HepG2 (cell line): ENCODE results near the gene NDUFB5. TPM values are rescaled to one million over a fixed set of nuclear protein-coding genes. Genes with fewer than 3 reads are reported as not detected.

Experiments used
- ATF4 ChIP-seq, 2 experiments: fragments of 450-650 bp in 1 of 2; sonication (generic) in 1 of 2; formaldehyde crosslinking; IDR thresholded peaks; 2 replicates each; pipeline versions ENCODE4 v1.5.0 to v1.8.0; 2020 to 2022; ENCODE audit warnings: mild to moderate bottlenecking in 1 of 2, missing genetic modification reagents in 1 of 2
- ATF6 ChIP-seq: sonication (generic); formaldehyde crosslinking; conservative IDR thresholded peaks from 2 replicates; pipeline ENCODE4 v1.4.0; 2020; ENCODE audit warnings: missing genetic modification reagents
- ELF4 ChIP-seq: sonication (generic); formaldehyde crosslinking; IDR thresholded peaks from 2 replicates; pipeline ENCODE4 v1.5.0; 2020; ENCODE audit warnings: missing genetic modification reagents, mild to moderate bottlenecking, moderate library complexity, borderline replicate concordance
- HCFC1 ChIP-seq: fragments of 150-350 bp; IDR thresholded peaks from 2 replicates; pipeline ENCODE4 v1.6.1; 2014; ENCODE audit warnings: low read depth, low read length
- HDAC2 ChIP-seq: sonication (generic); formaldehyde crosslinking; IDR thresholded peaks from 2 replicates; pipeline ENCODE4 v1.4.0; 2020; ENCODE audit warnings: missing genetic modification reagents
- HNF4A ChIP-seq: sonication (generic); formaldehyde crosslinking; IDR thresholded peaks from 2 replicates; pipeline ENCODE4 v1.4.0; 2020; ENCODE audit warnings: missing genetic modification reagents
- HNRNPH1 ChIP-seq: fragments of 200-400 bp; formaldehyde crosslinking; optimal IDR thresholded peaks from 2 replicates; pipeline ENCODE3; 2017; ENCODE audit warnings: mild to moderate bottlenecking, low read depth, low read length
- JARID2 ChIP-seq: sonication (generic); formaldehyde crosslinking; IDR thresholded peaks from 2 replicates; pipeline ENCODE4 v1.8.1; 2023; ENCODE audit warnings: missing genetic modification reagents, inconsistent platforms; ENCODE audit not compliant: insufficient replicate concordance
- MIER2 ChIP-seq: IDR thresholded peaks from 2 replicates; pipeline ENCODE4 v1.6.1; 2016; ENCODE audit warnings: missing biosample characterization, missing genetic modification reagents
- NCOA1 ChIP-seq: sonication (generic); formaldehyde crosslinking; IDR thresholded peaks from 2 replicates; pipeline ENCODE4 v1.9.0; 2021; ENCODE audit warnings: missing genetic modification reagents
- PCBP1 ChIP-seq: fragments of 200-400 bp; formaldehyde crosslinking; IDR thresholded peaks from 2 replicates; pipeline ENCODE4 v1.6.1; 2017; ENCODE audit warnings: mild to moderate bottlenecking, low read depth, low read length, borderline replicate concordance
- POLR2G ChIP-seq: fragments of 200-400 bp; formaldehyde crosslinking; IDR thresholded peaks from 2 replicates; pipeline ENCODE4 v1.6.1; 2018; ENCODE audit warnings: mild to moderate bottlenecking, low read depth, low read length, moderate library complexity
- RFXAP ChIP-seq: sonication (generic); formaldehyde crosslinking; IDR thresholded peaks from 2 replicates; pipeline ENCODE4 v1.4.0; 2020; ENCODE audit warnings: missing genetic modification reagents, borderline replicate concordance
- SMAD3 ChIP-seq: sonication (generic); formaldehyde crosslinking; IDR thresholded peaks from 2 replicates; pipeline ENCODE4 v1.4.0; 2020; ENCODE audit warnings: missing genetic modification reagents
- SRF ChIP-seq: IDR thresholded peaks from 2 replicates; pipeline ENCODE4 v1.6.1; 2011; ENCODE audit warnings: mild to moderate bottlenecking, low read depth, low read length, moderate library complexity
- TCF12 ChIP-seq, 2 experiments: fragments of 450-650 bp in 1 of 2; sonication (generic) in 1 of 2; formaldehyde crosslinking in 1 of 2; IDR thresholded peaks; 2 replicates each; pipeline versions ENCODE4 v1.6.1 to v1.8.0; 2017 to 2022; ENCODE audit warnings: antibody characterized with exemption in 1 of 2, mild to moderate bottlenecking in 1 of 2, missing genetic modification reagents in 1 of 2, moderate library complexity in 1 of 2
- TEAD3 ChIP-seq: optimal IDR thresholded peaks from 2 replicates; pipeline ENCODE3; 2016; ENCODE audit warnings: borderline replicate concordance
- ZBTB7B ChIP-seq: sonication (generic); formaldehyde crosslinking; IDR thresholded peaks from 2 replicates; pipeline ENCODE4 v1.4.0; 2020; ENCODE audit warnings: missing genetic modification reagents
- ZNF205 ChIP-seq: IDR thresholded peaks from 2 replicates; pipeline ENCODE4 v1.6.1; 2018; ENCODE audit warnings: missing biosample characterization, missing genetic modification reagents
- ZNF260 ChIP-seq: sonication (generic); formaldehyde crosslinking; IDR thresholded peaks from 2 replicates; pipeline ENCODE4 v1.4.0; 2020; ENCODE audit warnings: missing genetic modification reagents, low read depth, mild to moderate bottlenecking, borderline replicate concordance
- ZNF333 ChIP-seq: sonication (generic); formaldehyde crosslinking; IDR thresholded peaks from 2 replicates; pipeline ENCODE4 v1.4.0; 2020; ENCODE audit warnings: mild to moderate bottlenecking, missing genetic modification reagents, borderline replicate concordance
- ZNF484 ChIP-seq: sonication (generic); formaldehyde crosslinking; IDR thresholded peaks from 2 replicates; pipeline ENCODE4 v1.5.1; 2020; ENCODE audit warnings: mild to moderate bottlenecking, low read depth, missing genetic modification reagents, borderline replicate concordance
- ZNF569 ChIP-seq: sonication (generic); formaldehyde crosslinking; IDR thresholded peaks from 2 replicates; pipeline ENCODE4 v1.5.0; 2020; ENCODE audit warnings: mild to moderate bottlenecking, missing genetic modification reagents, moderate library complexity, borderline replicate concordance
- polyA plus RNA-seq, 8 experiments: library from polyadenylated mRNA; depleted of rRNA in 3 of 8; stranded (reverse) in 7 of 8; unstranded in 1 of 8; fragments of >200 nt; fragmentation: Illumina TruSeq in 4 of 8; extraction: Trizol in 4 of 8; gene quantifications; 2 replicates each; pipeline versions ENCODE4 v1.2.1 to v1.2.3, GENCODE V29; 2011 to 2016; ENCODE audit warnings: low read depth in 4 of 8, missing spikeins in 1 of 8, mixed read lengths in 1 of 8; ENCODE audit not compliant: insufficient read depth in 1 of 8
- total RNA-seq, 5 experiments: library from RNA; depleted of rRNA; stranded (reverse); fragments of >200 nt; fragmentation: Illumina TruSeq; extraction: Trizol; gene quantifications; 2 replicates each; pipeline ENCODE4 v1.2.3, GENCODE V29; 2016; ENCODE audit warnings: low read depth in 1 of 5
- TF ChIP-seq, protein P1 (sequence below): sonication (generic); formaldehyde crosslinking; IDR thresholded peaks from 2 replicates; pipeline ENCODE4 v1.4.0; 2020; ENCODE audit warnings: missing genetic modification reagents
- TF ChIP-seq, protein P2 (sequence below): sonication (generic); formaldehyde crosslinking; IDR thresholded peaks from 2 replicates; pipeline ENCODE4 v1.8.1; 2023; ENCODE audit warnings: mild to moderate bottlenecking, moderate library complexity, missing genetic modification reagents

NDUFB5 gene
- total and polyA plus RNA-seq, 2 of the 13 experiments (the other 11 are each of a cell fraction or from before 2014, with no cell fraction given) = 43.3 to 120 TPM

DNA sequence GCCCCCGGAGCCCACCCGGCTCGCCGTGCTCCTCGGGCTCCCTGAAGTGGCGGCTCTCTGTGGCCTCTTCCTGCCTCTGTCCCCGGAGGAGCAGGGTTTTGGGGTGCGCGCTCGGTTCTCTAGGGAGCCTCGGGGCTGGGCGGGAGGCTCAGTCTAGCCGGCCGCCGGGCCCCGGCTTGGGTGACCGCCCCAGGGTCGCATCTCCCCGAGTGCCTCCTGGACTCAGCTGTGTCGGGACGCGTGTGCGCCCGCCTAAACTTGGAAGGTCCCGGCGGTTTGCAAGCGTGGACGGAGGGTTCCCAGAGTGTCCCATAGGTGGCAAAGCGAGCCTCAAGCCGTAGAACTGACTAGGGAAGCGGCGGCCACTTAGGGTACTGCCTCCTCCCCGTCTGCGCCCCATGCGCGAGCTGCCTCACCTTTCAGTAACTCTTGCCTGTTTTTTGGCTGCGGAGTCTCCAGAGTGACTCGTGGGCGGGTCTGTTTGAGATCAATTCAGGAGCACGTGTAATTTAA is 41.3 kb upstream of the NDUFB5 start (continued):
- TF ChIP-seq RFXAP (no peak), SMAD3 (CRISPR knock-in tag) (no peak), MIER2 (CRISPR knock-in tag) (no peak), TCF12 (IDR thresholded peaks at IDR 0.05) (no peak), TCF12 (CRISPR knock-in tag; IDR thresholded peaks at IDR 0.05) (no peak), HCFC1 (no peak), ZNF484 (CRISPR knock-in tag) (no peak), SRF (no peak), ATF4 (CRISPR knock-in tag; IDR thresholded peaks at IDR 0.05) (no peak), HNRNPH1 (no peak), ATF6 (CRISPR knock-in tag) (no peak), ELF4 (CRISPR knock-in tag) (0 out of 2 replicates have a peak, but pooled peaks have one; percentile 18), POLR2G (0 out of 2 replicates have a peak, but pooled peaks have one; percentile 0), ZBTB7B (CRISPR knock-in tag) (peak; percentile 38; the same call in 1 of the 2 replicates), ZNF260 (CRISPR knock-in tag) (no peak), HDAC2 (peak; percentile 21; the same call in 1 of the 2 replicates), NCOA1 (CRISPR knock-in tag) (no peak), PCBP1 (no peak; the same call in 1 of the 2 replicates), ZNF569 (CRISPR knock-in tag) (no peak), JARID2 (no peak), HNF4A (CRISPR knock-in tag) (no peak), TEAD3 (CRISPR knock-in tag) (peak; percentile 17), ZNF333 (CRISPR knock-in tag) (no peak), ZNF205 (CRISPR knock-in tag) (no peak)
- TF ChIP-seq, protein P1, sequence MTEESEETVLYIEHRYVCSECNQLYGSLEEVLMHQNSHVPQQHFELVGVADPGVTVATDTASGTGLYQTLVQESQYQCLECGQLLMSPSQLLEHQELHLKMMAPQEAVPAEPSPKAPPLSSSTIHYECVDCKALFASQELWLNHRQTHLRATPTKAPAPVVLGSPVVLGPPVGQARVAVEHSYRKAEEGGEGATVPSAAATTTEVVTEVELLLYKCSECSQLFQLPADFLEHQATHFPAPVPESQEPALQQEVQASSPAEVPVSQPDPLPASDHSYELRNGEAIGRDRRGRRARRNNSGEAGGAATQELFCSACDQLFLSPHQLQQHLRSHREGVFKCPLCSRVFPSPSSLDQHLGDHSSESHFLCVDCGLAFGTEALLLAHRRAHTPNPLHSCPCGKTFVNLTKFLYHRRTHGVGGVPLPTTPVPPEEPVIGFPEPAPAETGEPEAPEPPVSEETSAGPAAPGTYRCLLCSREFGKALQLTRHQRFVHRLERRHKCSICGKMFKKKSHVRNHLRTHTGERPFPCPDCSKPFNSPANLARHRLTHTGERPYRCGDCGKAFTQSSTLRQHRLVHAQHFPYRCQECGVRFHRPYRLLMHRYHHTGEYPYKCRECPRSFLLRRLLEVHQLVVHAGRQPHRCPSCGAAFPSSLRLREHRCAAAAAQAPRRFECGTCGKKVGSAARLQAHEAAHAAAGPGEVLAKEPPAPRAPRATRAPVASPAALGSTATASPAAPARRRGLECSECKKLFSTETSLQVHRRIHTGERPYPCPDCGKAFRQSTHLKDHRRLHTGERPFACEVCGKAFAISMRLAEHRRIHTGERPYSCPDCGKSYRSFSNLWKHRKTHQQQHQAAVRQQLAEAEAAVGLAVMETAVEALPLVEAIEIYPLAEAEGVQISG (CRISPR knock-in tag) = no peak; the same call in 1 of the 2 replicates
- TF ChIP-seq, protein P2, sequence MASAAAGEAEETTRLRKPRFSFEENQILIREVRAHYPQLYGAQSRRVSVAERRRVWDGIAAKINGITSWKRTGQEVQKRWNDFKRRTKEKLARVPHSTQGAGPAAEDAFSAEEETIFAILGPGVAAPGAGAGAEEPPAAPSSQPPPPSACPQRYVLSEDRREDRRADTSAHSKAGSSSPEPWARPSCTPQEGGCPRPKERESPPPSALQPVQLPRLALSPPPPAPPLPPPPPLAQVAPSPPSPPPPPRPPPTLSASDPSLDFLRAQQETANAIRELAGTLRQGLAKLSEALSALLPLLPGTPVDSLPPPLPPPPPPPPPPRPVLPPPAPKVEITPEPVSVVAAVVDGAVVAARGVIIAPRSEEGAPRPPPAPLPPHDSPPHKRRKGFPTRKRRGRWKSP = no peak
